IMR-90 (cell line): Measurements from ENCODE around the gene C1orf159.

Experiments used
- CHD1 ChIP-seq: IDR thresholded peaks from 2 replicates; pipeline ENCODE4 v1.6.1; 2012; ENCODE audit warnings: low read depth, low read length, improper control_type of control experiment
- CTCF ChIP-seq: conservative IDR thresholded peaks from 2 replicates; pipeline ENCODE4 v1.5.1; 2012; ENCODE audit warnings: mild to moderate bottlenecking, low read depth, low read length, improper control_type of control experiment
- FOS ChIP-seq: fragments of 150-350 bp; IDR thresholded peaks from 2 replicates; pipeline ENCODE4 v1.6.1; 2016; ENCODE audit warnings: low read depth, low read length
- POLR2A ChIP-seq: IDR thresholded peaks from 2 replicates; pipeline ENCODE4 v1.6.1; 2012; ENCODE audit warnings: mild to moderate bottlenecking, low read depth, low read length
- RFX5 ChIP-seq: IDR thresholded peaks from 2 replicates; pipeline ENCODE4 v1.8.0; 2012; ENCODE audit warnings: low read depth, mild to moderate bottlenecking, low read length, moderate library complexity
- SMC3 ChIP-seq: fragments of 150-350 bp; IDR thresholded peaks from 2 replicates; pipeline ENCODE4 v1.6.1; 2016; ENCODE audit warnings: low read depth, mild to moderate bottlenecking, antibody characterized with exemption, low read length, moderate library complexity

GRCh38 chr1:1041092-1041523, 74.8 kb downstream of the C1orf159 start:
- no peak for TF ChIP-seq CTCF
- TF ChIP-seq POLR2A = no peak
- TF ChIP-seq FOS = no peak
- no peak for TF ChIP-seq CHD1
- no peak for TF ChIP-seq SMC3
- TF ChIP-seq RFX5 = no peak
